A673 (cell line): ENCODE measurements around the gene ABLIM3.

Experiments
- CTCF ChIP-seq: fragments of 300-800, 200-600 bp; sonication (generic); conservative IDR thresholded peaks from 2 replicates; pipeline ENCODE4 v1.5.1; 2017; ENCODE audit warnings: low read depth, mild to moderate bottlenecking, antibody characterized with exemption, low read length, moderate library complexity, mixed read lengths
- EZH2 ChIP-seq: fragments of 200-600 bp; sonication (generic); IDR thresholded peaks from 2 replicates; pipeline ENCODE4 v1.6.1; 2017; ENCODE audit warnings: borderline replicate concordance, low read depth, mild to moderate bottlenecking, mixed read lengths, antibody characterized with exemption, low read length; ENCODE audit not compliant: poor library complexity, severe bottlenecking

GRCh38 chr5:149302641-149303040 lies 161.3 kb downstream of the ABLIM3 start:
- no peak for TF ChIP-seq EZH2
- no peak for TF ChIP-seq CTCF
